ENCODE results near the gene TBC1D5. TPM values are rescaled to one million over a fixed set of nuclear protein-coding genes. Genes with fewer than 3 reads are reported as not detected.

Gene TBC1D5
- total and polyA plus RNA-seq, 2 of the 8 experiments (the other 6 are each of a cell fraction or from before 2014, with no cell fraction given), result 11.0 to 22.9 TPM

- TF ChIP-seq CHD7 (IDR thresholded peaks at IDR 0.05; ENCODE audit: insufficient replicate concordance, low read length), result no peak
- TF ChIP-seq CBX5 (IDR thresholded peaks at IDR 0.05; ENCODE audit: low read depth, low read length), result no peak
- no peak for TF ChIP-seq SIN3A (conservative IDR thresholded peaks at IDR 0.05 in 1 of 2, IDR thresholded peaks at IDR 0.05 in 1 of 2; ENCODE audit: low read depth in 1 of 2, low read length in 2 of 2)
- TF ChIP-seq SIRT6 (IDR thresholded peaks at IDR 0.05; ENCODE audit: low read length), result no peak
These were observed 152.5 kb downstream of the TBC1D5 start (continued) for GRCh38 chr3:17589888-17590287.
